GM21423 (cell line): ENCODE data around the gene RFX4.

ENCODE experiments used
- ATAC-seq: cut with Tn5 transposase; IDR thresholded peaks from one replicate; pipeline ENCODE4 v1.9.1; 2021; ENCODE audit warnings: mild to moderate bottlenecking, moderate library complexity; ENCODE audit not compliant: unreplicated experiment

The RFX4 gene

DNA sequence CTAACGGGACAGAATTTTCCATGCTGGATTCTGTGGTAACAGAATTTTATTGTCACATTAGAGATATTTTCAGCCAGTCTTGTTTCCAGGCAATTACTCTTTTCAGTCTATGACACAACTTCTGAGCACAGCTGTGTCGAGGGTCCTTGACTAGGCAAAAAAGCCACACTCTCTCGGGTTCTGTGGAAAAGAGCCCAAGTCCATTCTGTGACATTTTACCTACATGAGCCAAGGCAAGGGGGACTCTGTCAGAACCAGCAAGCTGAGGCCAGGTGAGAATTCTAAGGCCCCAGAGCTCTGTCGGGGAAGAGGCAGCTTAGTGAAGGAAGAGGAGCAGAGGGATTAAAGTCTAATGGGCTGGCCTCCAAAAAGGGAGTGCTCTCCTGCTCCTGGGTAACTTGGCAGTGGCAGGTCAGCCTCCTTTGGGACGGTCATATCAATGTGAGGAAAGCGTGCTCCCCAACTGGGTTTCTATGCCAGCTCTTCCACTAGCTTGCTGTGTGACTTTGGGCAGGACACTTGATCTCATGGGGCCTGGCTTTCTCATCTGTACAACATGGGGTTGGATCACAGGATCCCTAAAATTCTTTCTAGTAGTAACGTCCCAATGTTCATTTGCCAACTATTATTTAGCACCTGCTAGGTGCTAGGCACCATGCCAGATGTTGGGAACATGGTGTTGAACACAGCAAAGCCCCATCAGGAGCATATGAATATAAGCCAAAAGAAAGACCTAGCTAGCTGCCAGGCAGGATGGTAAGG, 175.7 kb downstream of the RFX4 start:
- ATAC-seq: no peak

DNA sequence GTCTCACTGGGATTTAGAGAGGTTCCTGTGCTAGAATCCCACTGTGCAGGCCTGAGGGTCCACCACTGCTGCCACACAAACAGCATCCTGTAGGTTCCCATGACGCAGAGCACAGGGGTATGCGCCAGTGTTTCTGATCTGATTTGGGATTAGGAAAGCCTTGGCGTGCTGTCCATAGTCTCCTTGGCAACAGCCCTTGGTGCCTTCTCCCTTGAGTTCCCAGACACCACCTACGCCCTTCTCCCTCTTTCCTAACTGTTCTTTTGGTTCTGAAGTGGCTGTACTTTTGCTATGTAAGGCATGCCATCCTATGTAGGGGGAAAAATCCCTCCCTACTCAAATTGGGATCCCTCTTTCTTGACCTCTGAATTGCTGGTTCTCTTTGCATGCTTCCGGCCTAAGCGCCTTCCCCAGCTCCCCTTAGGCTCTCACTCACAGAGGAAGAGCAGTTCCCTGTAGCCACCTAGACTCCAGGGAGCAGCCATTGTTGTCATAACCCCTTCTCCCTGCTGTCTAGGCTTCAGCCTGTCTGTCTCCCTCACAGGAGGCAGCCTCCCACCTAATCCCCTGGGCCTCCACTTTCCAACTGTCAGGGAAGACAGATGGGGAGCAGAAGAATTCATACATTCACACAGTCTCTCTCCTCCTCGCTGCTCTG, 176.9 kb downstream of the RFX4 start:
- ATAC-seq: peak; percentile 32

DNA sequence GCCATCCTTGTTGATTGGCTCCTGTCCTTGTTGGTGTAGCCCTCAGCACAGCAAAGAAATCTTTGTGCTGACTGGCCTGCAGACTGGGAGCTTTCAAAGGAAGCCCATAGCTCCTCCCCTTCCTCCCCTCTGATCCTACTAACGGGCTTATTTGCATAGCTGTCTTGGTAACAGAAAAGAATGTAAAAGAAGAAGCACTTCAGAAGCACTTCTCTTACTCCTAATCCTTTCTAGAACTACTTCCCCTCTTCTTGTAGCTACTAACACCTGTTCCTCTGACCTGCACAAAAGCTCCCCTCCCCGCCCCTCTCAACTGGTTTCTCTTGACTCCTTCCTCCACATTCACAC, 177.4 kb downstream of the RFX4 start:
- peak; percentile 98 for ATAC-seq

DNA sequence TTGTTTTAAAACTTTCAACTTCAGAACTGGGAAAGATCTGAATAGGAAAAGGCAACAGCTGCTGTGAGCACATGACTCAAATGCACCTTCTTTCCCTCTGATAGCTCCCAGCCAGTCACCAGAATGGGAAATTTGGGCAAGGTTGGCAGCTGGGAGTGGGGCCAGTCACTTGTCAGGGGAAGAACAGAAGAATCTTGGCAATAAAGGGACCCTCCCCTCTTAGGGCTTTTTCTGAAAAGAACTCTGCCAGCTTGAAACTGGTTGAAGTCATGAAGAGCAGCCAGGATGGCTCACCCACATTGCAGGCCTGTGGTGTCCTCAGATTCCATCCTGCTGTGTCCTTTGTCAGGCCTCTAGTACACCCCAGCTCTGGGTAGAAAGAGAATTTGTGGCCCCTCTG, 181.4 kb downstream of the RFX4 start:
- no peak for ATAC-seq

DNA sequence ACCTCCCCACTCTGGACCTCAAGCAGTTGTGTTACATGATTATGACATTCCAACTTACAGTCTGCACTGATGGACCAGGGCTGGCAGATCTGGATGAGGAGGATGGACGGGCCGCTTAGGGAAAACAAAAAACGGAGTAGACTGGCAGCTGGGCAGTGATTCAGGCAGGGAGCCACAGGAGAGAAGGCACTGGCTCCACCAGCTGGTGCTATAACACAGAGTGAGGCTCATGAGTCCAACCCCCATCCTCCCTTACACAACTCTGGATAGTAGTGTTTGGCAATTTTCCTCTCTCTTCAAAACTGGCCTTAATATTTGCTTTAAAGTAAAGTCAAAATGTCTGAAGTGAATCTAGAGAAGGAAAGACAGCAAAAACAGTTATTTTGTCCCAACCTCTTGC, 181.9 kb downstream of the RFX4 start:
- ATAC-seq: no peak

DNA sequence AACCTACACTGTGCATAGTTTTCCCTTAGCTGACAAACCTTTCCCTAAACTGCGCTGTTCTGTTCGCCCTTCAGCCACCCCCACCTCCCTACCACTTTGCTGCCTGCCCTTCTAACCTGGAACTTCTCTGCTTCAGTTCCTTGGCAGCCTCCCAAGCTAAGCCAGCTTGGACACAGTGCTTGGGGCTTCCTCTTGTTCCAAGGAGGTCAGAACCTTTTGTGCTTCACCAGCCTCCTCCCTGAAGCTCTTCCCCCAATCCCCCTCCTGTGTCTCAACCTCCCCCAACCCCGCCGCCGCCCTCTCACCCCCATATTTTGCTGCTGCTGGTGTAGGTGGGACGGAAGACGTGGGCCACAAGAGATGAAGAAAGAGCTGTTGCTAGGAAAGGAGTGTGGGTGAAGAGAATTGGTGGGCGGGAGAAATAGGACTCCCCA, 183.6 kb downstream of the RFX4 start:
- no peak for ATAC-seq

DNA sequence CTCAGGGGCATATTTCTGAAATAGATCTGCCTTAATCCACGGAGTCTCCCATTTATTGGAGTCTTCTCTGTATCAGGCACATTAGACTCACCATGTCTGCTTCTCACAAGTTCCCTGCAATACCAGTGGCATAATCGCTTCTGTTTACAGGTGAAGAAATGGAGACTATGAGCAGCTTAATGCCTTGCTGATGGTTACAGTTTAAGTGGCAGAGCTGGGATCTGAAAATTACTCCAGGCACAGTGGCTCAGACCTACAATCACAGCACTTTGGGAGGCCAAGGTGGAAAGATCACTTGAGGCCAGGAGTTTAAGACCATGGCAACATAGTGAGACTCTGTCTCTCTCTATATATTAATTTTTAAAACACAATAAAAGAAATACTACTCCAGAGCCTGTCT, 184.4 kb downstream of the RFX4 start:
- ATAC-seq: no peak

DNA sequence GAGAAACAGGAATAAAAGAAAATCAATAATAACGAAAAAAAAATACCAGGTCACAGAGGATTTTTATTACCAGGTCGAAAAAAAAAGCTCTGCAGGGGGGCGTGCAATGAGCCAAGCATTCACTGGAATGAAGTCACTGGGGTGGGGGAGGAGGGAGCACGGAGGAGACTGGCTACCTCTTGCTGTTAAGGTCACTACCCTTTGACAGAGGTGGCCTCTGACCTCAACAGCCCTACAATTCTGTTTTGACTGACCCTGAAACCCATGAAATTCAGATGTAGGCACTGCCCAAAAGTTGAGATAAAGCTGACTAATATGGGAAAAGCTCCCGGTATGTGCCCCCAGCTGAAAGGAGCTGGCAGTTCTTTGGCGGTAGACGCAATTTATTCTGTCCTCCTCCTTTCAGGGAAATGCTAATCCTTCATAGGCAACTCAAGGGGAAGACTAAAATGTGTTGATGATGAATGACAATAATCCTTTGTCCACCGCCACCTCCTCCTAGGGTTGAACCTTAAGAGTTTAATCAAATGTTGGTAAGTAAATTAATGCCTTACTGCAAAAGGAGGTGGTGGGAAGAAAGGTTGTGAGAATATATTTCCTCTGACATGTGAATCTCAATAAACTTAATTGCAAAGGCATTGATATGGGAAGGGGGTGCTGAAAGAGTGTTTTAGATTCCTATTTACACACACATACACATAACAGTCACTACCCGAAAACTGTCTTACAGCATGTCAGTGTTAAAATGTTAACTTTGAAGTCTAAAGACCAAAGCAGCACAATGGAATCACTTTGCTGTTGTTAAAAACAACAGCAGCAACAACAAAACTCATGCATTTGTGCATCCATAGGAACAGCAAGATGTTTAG, 185.4 kb downstream of the RFX4 start:
- no peak for ATAC-seq

DNA sequence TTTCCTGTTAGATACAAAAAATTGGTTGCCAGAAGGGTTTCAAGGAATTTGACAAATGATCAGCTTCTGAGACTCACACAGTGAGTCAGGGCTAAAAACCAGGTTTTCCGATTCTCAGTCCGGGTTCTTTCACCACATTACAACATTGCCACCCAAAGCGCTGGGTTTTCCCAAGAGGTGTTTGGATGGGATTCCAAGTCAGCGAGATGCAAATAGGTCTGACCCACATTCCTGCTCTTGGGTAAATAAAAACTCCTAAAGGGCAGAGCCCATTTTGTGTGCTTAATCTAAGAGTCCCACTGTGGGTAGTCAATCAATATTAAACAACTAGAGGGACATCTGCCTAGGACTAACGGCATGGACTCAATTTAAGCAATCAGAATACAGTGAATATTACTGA, 186.3 kb downstream of the RFX4 start:
- ATAC-seq: no peak

DNA sequence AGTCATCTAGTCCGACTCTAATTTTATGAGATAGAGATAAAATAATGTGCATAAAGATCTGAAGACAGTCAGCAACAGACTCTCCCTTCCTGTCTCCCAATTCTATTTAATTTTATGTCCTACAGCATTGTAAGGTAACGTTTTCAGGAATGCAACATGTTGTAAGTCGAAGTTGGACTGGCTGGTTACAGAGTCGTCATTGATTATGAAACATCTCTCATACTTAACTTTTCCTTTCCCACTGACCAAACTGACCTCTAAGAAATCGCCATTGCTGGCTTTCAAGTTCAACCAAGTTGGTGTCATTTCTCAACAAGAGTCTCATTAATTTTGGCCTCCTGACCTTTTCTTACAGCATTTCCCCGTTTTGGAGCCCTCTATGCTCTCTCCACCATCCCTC, 186.7 kb downstream of the RFX4 start:
- no peak for ATAC-seq

DNA sequence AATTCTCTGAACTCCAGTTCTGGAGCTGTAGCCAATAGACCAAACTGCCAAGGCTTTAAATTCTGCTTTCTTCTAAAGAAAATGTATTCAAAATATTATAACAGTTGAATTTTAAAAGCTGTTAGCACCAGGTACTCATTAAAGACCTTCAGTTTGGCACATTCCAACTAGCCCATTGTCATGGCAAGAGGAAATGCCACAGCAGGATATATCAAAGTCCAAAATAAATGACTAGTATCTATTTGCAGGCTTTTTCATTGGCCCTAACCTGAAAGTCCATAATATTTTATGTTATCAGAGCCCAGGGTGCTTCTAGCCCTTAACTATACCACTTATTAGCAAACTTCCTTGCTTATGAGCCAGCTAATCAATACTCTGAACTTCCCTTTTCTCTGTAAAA, 188.6 kb downstream of the RFX4 start:
- ATAC-seq: no peak

DNA sequence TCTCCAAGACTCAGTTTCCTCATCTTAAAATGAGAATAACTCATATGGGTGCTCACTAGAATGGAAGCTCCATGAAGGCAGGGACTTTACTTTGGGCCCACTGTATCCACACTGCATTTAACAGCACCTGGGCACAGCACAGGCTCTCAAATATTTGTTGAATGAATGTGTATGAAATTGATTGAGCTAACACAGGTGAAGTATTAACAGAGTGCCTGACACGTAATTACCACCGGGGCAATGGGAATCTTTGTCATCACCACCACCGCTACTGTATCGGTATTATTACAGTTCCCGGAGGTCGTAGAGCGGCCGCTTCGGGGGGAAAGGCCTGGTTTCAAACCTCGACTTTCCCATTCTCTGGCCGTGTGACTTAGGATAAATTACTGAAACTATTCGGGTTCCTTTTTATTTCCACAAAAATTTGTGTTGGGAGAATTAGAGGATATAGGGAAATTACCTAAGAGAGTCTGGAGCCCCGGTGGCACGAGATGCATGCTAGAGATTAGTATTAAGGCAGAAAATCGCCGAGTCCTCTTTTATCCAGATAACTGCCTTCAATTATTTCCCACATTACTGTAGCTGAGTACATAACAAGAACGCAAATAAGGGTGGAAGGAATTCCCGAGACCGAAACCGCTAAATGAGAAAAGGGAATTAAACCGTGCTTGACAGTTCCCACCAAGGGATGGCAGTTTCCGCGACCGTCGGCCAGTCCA, 190.6 kb downstream of the RFX4 start:
- no peak for ATAC-seq

DNA sequence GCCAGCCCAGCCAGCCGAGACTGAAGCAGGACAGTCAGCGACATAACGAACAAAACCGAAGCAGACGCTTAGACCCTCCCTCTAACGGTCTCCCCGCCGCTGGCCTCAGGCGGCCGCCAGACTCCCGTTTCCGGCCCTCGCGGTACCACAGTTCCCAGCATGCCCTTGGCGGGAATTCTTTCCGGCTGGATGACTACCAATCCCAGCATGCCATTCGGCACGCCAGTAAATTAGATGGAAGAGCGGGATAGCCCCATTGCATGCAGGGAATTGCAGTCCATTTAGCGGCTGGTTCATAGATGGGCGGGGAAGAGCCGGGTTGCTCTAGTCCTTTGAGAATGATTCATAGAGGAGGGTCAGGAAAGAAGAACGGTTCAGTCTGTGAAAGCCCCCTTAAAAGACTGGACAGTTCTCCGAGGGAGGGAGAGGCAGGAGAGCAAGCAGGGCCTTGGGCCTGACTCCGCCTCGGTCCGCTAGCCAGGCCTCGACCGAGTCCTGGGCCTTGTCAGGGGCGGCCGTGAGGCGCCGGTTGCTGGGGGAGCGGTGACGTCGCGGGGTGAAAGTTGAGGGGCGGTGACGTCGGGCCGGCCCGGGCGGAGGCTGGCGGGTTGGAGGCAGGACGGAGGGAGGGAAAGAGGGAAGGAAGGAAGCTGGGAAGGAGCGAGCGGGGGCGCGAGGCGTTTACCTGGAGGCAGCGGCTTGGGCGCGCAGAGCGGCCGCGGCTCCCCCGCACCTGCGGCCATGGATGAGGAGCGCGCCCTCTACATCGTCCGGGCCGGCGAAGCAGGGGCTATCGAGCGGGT, 191.4 kb downstream of the RFX4 start, which contains the start of gene RIC8B:
Gene RIC8B (plus strand): TSS at position 678 of the 803 bp plus-strand sequence. CDS start 64 bp downstream, at position 742.
- ATAC-seq: peak; percentile 85

DNA sequence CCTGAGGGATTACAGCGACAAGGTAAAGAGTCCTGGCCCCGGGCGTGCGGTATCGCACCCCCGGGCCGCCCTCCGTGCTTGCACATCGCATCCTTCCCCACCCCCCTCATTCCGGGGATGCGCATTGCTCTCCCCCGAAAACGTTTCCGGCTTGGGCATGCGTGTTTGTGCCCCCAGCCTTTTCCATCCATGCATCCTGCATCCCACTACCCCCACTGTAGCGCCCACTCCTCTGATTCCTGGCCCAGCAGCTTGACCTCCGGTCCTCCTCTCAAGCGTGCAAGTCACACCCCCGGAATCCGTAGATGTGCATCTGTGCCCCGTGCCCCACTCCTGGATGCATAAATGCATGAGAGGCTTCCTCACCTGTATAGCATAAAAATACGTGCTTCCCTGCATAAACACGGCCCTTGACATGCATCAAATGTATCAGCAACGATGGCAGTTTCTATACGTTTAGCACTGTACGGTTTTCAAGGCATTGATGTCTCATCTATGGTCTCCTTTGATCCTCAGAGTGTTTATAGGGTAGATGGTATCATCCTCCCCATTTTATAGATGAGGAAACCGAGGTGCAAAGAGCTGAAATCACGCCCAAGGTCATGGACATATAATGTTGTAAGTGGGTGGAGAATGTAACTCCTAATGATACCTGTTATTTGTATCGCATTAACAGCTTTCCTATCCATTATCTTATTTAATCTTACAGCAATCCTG, 192.2 kb downstream of the RFX4 start:
- ATAC-seq: peak; percentile 23

DNA sequence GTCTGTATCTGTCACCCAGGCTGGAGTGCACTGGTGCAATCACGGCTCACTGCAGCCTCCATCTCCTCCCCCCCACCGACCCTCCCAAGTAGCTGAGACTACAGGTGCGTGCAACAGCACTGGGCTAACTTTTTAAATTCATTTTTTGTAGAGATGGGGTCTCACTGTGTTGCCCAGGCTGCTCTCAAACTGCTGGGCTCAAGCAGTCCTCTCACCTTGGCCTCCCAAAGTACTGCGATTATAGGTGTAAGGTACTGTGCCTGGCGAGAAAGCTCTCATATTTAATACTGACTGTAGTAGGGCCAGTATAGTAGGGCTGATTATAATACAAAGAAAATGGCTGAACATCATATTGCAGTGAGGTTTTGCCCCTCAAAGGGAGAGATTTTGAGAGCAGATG, 194.1 kb downstream of the RFX4 start:
- no peak for ATAC-seq

DNA sequence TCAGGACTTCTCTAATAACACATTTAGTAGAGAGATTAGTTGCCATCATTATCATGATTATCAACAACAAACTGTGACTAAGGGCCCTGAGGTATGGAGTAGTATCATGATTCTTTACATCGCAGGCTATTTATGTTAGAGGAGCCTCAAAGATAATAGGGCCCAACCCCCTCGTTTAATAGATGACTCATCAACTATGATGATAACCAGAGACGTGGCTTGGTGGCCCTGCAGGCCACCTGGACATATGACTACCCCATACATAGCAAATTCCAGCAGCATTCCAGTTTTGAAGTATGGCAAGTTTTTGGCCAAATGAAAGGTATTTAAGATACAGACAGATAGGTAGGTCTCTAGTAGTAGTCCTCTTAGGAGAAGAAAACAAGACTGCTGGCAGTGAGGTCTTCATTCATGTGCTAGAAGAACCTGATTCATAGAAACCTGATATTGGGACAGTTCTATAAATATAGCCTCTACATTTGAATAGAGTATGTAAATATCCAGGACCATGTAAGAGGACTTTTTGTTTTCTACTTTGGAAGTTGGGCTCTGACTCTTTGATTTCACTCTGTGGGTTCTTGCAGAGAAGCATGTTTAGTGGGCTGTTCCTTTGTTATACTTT, 197.3 kb downstream of the RFX4 start:
- no peak for ATAC-seq

DNA sequence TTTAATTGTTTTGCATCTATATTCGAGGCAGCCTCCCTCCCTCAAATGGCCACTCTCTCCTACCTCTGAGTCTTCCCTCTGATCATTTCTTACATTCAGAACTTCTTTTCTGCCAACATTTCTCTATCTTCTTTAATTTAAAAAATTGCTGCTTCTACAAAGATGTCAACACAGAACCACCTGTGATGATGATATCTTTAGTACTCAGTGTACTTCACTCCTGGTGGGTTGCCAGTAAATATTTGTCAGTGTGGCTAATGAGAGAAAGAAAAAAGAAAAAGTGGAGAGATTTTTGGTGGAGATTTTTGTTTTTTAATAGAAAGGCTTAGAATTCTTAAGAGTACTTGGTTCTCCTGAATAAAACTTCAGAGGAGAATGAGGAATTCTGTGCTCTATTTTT, 199.8 kb downstream of the RFX4 start:
- no peak for ATAC-seq

DNA sequence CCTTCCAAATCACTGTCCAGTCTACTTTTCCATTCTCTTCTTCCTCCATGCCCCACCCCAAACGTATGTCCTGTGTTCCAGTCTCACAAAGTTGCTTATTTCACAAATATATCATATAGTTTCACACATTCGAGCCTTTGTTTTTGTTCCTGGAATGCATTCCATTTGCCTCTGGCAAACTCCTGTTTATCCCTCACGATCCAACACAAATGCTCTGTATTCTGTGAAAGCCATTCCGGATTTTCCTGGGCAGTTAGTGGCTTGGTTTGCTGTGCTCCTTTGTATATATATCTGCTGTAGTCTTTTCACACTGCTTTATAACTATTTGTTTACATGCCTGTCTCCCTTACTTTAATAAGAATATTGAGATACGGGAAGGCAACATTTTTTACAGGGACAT, 200.7 kb downstream of the RFX4 start:
- ATAC-seq: no peak

DNA sequence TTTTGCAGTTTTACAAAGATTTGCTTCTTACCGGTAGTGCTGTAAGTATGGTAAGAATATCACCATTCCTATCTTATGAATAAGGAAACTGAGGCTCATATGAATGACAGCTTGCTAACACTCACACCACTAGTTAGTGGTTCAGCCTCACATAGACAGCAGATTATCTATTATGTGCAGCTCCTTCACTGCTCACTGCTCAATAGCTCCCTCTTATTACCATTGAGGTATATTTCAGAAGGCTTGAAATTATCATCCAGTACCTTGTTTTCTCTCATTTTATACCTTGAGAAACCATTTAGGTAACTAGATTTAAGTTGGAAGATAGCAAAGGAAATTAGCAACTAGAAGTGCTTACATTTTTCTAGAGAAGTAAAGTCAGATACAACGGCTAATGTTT, 207.2 kb downstream of the RFX4 start:
- ATAC-seq: no peak
